ENCODE measurements around the gene NFIB.

DNA sequence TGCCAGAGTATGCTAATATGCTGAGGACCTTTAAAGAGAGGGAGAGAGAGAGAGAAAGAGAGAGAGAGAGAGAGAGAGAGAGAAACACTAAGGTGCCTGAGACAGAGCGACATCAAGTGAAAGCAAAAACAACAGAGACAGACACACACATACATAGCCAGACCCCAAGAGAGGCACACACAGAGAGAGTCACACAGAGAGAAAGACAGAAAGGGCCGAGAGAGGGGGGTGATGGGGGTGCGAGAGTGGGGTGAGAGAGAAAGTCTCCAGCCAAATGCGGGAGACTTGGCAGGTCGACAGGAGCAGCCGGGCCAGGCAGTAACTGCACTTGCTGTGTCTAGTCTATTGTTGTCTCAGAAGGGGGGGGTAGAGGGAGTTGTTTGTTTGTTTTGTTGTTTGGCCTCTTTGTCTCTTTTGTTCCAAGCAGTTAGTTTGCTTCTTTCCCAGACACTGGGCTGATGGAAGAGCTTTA, 30.1 kb upstream of the NFIB start:
- no peak for TF ChIP-seq POLR2A (IDR thresholded peaks at IDR 0.05; ENCODE audit: low read depth, low read length)
- TF ChIP-seq POLR2AphosphoS5 (IDR thresholded peaks at IDR 0.05; ENCODE audit: low read depth, low read length) = no peak
